Germinal center (tissue), 1 donor: Measurements from ENCODE around the gene LRCH1.

ENCODE experiments used
- DNase-seq: peaks from one replicate; pipeline ENCODE4 v3.0.0; 2012; ENCODE audit warnings: mixed read lengths, low spot score

LRCH1 gene

GRCh38 chr13:46665633-46666482 lies 112.9 kb downstream of the LRCH1 start:
- no peak for DNase-seq

GRCh38 chr13:46666727-46667456 lies 113.9 kb downstream of the LRCH1 start:
- no peak for DNase-seq

DNA sequence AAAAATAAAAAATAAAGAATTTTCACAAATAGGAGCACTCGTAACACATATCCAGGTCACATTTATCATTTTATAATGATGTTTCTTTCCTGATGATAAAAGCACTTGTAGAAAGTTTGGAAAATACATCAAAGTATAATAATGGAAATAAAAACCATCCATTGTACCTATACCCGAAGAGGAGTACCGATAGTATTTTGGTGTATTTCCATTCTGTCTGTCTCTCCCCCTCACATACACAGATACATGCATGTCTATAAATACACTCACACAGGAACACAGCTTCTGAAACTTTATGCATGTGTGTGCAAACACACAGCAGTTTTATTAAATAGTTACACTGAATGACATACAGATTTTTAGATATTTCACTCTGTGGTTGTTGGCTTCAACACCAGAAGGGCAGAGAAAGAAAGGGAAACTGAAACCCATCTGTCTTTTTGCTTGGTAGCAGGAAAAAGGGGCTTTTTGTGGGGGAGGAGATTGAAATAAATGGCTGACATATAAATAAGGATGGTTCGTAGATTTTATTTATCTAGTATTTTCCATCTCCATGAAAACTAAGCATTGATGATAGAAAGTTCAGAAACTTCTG lies 114.8 kb downstream of the LRCH1 start:
- peak; percentile 49 for DNase-seq

GRCh38 chr13:46668302-46668720 lies 115.3 kb downstream of the LRCH1 start:
- no peak for DNase-seq

DNA sequence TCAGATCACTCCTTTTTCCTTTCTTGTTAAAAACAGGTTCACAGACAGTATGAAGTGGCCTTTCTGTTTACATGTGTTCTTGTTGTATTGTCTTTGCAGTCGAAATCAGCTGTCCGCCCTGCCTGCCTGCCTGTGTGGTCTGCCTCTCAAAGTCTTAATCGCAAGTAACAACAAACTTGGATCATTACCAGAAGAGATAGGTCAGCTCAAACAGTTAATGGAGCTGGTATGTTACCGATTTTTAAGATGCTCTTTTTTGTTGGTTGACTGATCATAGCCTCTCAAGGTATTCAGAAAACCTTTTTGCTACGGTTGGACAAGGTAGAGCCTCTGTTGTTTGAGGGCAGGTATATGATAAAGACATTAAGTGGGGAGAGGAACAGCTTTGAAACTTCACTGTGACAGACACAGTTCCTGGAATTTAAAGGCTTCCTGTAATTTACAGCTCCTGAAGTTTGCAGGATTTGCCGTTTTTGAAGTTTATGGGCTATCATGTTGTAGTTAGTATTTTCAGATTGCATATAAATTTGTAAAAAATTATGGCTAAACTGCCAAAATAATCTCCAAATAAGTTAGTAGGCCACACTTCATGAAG lies 116.1 kb downstream of the LRCH1 start:
- no peak for DNase-seq

DNA sequence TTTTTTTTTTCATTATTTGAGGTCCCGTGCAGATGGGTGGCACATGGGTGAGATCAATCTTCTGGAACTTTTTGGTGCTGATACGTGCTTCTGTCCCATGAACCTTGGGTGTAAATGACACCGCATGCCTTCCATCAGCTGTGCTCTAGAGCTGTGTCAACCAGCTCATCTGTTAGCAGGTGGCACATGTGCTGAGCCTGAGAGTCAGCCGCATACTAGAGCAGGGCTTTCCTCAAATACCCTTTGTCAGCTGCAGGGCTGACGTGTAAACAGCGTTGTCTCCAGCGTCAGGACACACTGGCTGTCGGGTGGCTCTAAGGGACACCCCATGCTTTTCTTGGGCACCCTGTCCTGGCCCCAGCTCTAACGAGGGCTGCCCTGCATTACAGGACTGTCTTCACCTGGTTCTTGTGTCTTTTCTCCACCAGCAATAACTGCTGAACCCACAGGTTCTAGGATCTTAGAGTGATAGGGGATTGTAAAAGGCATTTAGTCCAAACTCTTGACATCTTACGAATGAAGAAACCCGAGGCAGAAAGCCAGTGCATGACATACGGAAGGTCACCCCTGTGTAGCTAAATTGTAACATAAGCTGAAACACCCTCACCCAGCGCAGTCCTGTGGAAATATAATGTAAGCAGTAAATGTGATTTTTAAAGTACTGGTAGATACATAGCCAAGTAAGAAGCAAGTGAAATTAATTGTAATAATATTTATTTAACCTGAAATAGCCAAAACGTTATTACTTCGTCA lies 119.5 kb downstream of the LRCH1 start:
- no peak for DNase-seq

GRCh38 chr13:46675016-46675415 lies 122.0 kb downstream of the LRCH1 start:
- DNase-seq: no peak

DNA sequence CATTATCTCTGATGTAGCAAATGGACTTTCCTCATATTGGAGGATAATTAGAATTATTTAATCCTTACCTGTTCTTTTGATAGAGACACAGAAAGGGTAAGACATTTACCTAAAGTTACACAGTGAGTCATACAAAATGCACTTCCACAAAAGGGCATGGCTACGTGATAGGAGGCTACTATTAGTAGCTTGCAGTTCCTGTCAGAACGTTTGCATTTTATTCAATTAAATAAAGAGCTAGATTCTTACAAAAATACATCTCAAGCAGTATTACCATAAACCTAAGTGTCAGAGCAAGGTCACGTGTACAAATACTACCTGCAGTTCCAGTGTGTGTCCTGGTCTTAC lies 123.4 kb downstream of the LRCH1 start:
- no peak for DNase-seq

DNA sequence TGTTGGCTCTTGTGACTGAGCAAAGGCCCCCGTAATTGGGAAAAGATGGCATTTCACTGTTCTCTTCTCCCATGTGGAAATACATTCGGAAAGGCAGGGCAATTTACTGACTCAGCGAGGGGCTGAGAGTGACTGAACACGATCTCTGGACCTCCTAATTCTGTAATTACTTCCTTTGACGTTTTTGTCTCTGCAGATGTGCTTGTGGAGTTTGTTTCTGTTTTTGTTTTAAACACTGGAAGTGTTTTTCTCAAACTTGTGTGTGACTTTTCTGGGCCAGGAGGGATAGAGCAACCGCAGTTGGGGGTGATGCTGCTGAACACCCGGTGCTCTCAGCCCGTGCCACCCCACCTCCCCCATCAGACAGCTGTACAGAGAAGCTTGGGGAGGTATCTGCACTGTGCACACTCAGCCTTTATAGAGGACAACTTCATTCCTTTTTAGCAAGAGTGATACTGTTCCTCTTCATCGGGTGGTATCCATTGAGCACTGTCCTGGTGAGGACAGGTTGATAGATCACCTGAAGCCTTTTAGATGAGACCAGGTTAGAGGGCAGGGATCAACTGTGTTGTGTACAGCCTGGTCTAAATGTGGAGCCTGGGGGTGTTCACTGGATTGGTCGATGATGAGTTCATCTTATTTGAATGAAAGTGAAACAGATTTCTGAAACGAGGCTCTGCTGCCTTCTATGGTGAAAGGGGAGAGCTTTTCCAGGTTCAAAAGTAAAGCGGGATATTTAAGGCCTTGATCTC lies 126.6 kb downstream of the LRCH1 start:
- DNase-seq: peak; percentile 58

DNA sequence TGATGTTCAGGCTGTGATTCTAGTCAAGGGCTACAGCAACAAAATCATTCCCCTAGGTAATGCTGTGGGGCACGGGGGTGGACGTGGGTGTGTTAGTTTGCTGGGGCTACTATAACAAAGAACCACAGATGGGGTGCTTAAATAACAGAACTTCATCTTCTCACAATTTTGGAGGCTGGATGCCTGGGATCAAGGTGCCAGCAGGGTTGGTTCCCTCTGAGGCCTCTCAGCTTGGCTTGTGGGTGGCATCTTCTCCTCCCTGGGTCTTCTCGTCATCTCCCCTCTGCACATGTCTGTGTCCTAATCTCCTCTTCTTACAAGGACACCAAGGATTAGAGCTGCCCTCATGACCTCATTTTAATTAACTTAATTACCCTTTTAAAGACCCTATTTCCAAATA lies 129.0 kb downstream of the LRCH1 start:
- no peak for DNase-seq

GRCh38 chr13:46682707-46683106 lies 129.7 kb downstream of the LRCH1 start:
- DNase-seq: no peak

GRCh38 chr13:46683676-46684260 lies 130.8 kb downstream of the LRCH1 start:
- DNase-seq: no peak

DNA sequence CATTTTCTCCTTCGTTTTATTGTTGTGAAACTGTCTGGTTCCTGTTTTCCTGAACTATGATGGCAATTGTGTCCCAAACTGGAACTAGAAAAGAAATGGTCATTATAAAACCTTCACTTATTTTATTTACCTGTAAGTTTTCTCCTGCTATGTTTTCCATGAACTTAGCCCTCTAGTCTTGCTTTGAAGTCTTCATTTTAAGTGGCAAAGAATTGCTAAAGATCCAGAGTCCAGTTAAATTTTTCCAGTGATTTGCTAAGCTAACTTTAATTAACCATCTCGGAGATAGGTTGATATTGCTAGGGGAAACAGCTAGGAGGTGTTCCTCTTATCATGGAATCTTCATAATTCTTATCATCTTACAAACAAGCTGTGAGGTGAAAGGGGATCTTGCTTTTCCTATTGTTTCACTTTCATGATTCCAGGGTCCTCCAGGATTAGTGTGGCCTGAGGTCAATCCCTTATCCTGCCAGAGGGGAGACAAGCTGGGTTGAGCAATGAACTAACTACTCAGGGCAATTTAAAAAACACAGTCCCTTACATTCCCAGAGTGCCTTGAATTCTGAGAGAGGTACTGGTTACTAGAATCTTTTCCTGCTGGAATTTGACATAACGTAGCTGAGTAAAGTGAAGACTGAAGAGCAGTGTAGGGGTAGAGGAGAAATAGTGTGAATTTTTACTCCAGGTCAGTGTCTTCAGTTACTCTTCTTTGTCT lies 131.5 kb downstream of the LRCH1 start:
- DNase-seq: no peak

DNA sequence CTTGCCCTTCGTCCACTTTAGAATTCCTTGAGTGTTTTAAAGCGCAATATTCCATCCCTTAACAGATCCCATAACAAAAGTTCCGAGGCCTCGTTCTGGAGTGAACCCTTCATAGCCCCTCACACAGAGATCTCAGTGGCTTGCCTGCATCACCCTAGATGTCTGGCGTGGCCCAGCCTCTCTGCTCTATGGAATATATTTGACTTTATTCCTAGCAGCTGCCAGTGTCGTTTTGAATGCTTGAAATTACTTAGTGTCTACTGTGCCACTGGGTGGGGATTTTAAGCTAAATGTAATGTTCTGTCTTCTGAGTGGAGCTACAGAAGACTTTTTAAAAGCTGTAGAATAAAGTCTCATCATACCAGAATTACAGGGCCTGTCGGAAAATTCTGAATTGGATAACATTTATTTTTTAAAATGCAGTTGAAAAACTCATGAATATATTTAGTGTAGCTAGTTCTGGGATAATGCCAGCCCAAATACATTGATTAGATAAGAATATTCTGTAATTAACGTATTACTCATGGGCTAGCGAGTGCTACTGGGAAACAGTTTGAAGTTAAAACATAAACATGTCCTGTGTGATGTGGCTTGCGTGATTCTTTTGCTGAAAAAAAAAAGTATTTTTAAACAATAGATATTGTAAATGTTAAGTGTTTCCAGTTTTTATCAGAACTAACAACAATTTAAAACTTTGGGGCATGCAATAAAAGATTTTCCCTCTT lies 132.2 kb downstream of the LRCH1 start:
- DNase-seq: no peak

DNA sequence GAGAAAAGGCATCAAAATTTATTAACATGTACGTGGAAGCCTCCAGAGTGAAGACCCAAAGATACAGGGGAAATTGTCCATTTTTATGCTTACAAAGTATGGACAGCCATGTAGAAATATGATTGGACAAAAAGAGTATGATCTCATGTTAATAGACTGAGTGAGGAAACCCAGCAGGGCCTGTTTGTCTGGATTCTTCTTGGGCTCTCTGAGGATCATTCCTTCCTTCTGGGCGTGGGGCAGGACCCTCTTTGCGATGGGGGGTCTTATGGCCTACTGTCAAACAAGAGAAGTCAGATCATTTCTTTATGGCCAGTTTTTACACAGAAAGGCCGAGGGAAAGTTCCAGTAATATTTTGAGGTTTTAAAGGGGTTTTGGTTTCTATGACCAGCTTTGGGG lies 133.2 kb downstream of the LRCH1 start:
- DNase-seq: no peak

DNA sequence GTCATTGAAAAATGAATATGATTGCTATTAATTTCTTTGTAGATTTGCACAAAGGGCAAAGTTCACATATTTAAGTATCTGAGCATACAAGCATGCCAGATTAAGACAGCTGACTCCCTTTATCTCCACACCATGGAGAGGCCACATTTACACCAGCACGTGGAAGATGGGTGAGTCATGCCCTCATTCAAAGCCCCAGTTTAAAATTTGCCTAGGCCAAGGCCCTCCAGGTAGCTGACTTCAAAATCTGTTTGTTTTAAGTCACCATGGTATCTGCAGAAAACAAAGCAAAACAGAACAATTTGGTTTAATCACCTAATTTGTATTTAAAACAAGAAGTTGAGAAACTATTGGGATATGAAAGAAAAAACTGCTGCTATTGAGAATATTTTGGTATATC lies 134.8 kb downstream of the LRCH1 start:
- DNase-seq: no peak

- DNase-seq: no peak
Measured at GRCh38 chr13:46688306-46688705, 135.3 kb downstream of the LRCH1 start.

DNA sequence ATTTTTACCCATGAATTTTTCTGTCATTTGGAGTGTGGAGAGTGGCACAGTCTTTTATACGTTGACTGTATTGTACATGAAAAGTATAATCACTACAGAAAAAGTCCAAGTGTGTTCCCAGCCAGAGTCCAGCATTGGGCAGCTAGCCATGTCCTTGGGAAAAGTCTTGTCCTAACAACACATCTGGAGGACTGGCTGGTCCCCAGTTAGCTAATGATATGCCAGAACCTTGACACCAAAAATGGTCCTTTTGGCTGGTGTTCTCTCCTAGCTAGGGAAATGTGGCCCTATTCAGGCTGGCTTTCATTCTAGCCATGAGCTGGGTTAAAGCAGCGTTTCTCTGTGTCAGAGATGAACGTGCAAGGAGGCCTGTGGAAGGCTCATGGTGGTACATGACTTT lies 145.0 kb downstream of the LRCH1 start:
- DNase-seq: no peak

DNA sequence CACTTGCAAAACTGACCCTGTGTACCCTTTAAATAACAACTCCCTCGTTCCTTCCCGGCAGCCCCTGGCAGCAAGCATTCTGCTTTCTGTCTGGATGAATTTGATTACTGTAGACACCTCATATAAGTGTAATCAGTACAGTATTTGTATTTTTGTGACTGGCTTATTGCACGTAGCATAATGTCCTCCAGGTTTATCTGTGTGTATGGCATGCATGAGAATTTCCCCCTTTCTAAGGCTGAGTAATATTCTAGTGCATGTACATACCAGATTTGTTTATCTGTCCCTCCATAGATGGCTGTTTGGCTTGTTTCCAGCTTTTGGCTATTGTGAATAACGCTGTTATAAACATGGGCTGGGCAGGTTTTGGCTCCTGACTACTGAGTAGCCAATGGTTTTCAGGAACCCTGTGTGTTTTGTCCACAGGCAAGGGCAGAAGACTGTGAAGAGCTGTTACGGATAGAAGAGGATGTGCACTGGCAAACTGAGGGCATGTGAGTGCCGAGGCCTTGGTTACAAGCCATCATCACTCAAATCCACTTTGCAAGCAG lies 146.0 kb downstream of the LRCH1 start:
- no peak for DNase-seq
